Activated naive CD8-positive, alpha-beta T cell treated with anti-CD3 and anti-CD28 coated beads, Interleukin-2, amount 50 U/mL, for 16 hours (primary cell): ENCODE results near the gene CALHM3.

ENCODE experiments used
- DNase-seq: peaks from one replicate; pipeline ENCODE4 v3.0.0-alpha.2; 2020; ENCODE audit warnings: low read depth, low spot score

The CALHM3 gene

GRCh38 chr10:103475437-103475836, 3.6 kb downstream of the CALHM3 start:
- no peak for DNase-seq

- DNase-seq: no peak
These were observed 5.0 kb downstream of the CALHM3 start for GRCh38 chr10:103474077-103474476.

GRCh38 chr10:103473261-103473671, 5.8 kb downstream of the CALHM3 start:
- no peak for DNase-seq

GRCh38 chr10:103472005-103472404, 7.0 kb downstream of the CALHM3 start:
- DNase-seq: no peak

- DNase-seq: no peak
These were observed 8.0 kb downstream of the CALHM3 start for GRCh38 chr10:103470761-103471653.

- no peak for DNase-seq
These were observed 9.8 kb downstream of the CALHM3 start for GRCh38 chr10:103469201-103469600.

- no peak for DNase-seq
These were observed 11.6 kb downstream of the CALHM3 start for GRCh38 chr10:103467406-103467805.

- no peak for DNase-seq
These were observed 12.3 kb downstream of the CALHM3 start for GRCh38 chr10:103466734-103467133.

- DNase-seq: no peak
These were observed 13.4 kb downstream of the CALHM3 start for GRCh38 chr10:103465411-103466179.

- no peak for DNase-seq
These were observed 15.5 kb downstream of the CALHM3 start for GRCh38 chr10:103463499-103463898.

GRCh38 chr10:103459615-103460014, 19.4 kb downstream of the CALHM3 start:
- no peak for DNase-seq

- DNase-seq: no peak
These were observed 20.3 kb downstream of the CALHM3 start, which contains the start of gene CALHM1 for GRCh38 chr10:103458720-103459119. Gene CALHM1, minus strand, starts transcription at chr10:103458900. Its CDS starts 149 bp downstream, at chr10:103458751.

- no peak for DNase-seq
These were observed 21.0 kb downstream of the CALHM3 start for GRCh38 chr10:103457896-103458583.

GRCh38 chr10:103457176-103457712, 21.8 kb downstream of the CALHM3 start:
- DNase-seq: no peak

- no peak for DNase-seq
These were observed 22.9 kb downstream of the CALHM3 start for GRCh38 chr10:103456074-103456660.

- DNase-seq: no peak
These were observed 23.8 kb downstream of the CALHM3 start for GRCh38 chr10:103455235-103455634.

- no peak for DNase-seq
These were observed 25.0 kb downstream of the CALHM3 start for GRCh38 chr10:103454026-103454425.

- no peak for DNase-seq
These were observed 26.4 kb downstream of the CALHM3 start for GRCh38 chr10:103452506-103453230.

- no peak for DNase-seq
These were observed 27.1 kb downstream of the CALHM3 start, which contains the start of gene CALHM2 for GRCh38 chr10:103451831-103452505. Gene CALHM2, minus strand, starts transcription at chr10:103452370. Its CDS starts 2,429 bp downstream, at chr10:103449941.
